GM10248 (cell line): ENCODE results near the gene PLCB3.

Experiments used
- CTCF ChIA-PET: fragments of 300-600 bp; sonication (Branson Sonifier 250); formaldehyde crosslinking; extraction: SDS; loops from one replicate; lab custom pipeline; 2021; ENCODE audit warnings: antibody characterized with exemption; lab: Yijun Ruan, JAX
- POLR2A ChIA-PET: fragments of 350-650 bp; sonication (Branson Sonifier 250); formaldehyde crosslinking; extraction: SDS; loops from one replicate; lab custom pipeline; 2020; ENCODE audit warnings: antibody characterized with exemption; lab: Yijun Ruan, JAX
- DNase-seq: peaks from one replicate; pipeline ENCODE4 v3.0.0; 2012; ENCODE audit errors: extremely low spot score
- TF ChIP-seq, protein P1 (sequence below): IDR thresholded peaks from 2 replicates; pipeline ENCODE4 v1.5.1; 2012; ENCODE audit warnings: mild to moderate bottlenecking, low read depth; ENCODE audit errors: extremely low read depth, missing control alignments, control extremely low read depth

The PLCB3 gene

DNA sequence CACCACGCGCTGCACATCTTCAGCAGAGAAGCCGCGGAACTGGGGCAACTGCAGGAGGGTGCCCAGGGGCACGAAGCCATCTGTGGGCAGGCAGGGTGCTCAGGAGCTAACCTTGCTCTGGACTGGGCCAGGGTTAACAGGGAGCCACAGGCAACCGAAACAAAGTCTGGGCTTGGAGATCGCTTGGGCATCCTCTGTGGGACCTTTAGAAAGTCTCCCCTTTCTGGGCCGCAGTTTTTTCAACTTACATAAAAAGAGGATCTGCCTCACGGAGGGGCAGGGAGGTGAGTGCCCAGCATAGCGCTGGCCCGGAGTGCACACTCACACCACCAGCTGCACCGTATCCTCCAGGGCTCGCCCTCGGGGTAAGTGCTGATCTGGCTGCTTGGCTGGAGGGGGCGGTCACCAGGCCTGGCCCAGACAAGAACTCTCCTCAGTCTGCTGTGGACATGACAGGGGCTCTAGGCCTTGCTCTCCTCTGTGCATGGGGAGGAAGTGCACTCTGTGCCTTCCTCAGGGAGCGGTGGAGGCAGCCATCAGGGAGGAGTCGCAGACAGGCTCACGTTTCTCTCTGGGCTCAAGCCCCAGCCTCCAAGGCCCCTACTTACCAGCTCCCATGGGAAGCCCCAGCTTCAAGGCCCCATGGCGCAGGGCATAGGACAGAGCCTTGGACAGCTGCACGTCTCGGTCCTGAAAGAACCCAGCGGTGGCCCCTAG lies 26.3 kb upstream of the PLCB3 start:
- POLR2A ChIA-PET = interaction anchor here (0.5 to 3.8 kb wide), 3 partner anchors 11 to 49 kb away, joined by 4 to 21 read pairs (median 6); partner anchors contain the start of gene FERMT3
- DNase-seq = no peak

DNA sequence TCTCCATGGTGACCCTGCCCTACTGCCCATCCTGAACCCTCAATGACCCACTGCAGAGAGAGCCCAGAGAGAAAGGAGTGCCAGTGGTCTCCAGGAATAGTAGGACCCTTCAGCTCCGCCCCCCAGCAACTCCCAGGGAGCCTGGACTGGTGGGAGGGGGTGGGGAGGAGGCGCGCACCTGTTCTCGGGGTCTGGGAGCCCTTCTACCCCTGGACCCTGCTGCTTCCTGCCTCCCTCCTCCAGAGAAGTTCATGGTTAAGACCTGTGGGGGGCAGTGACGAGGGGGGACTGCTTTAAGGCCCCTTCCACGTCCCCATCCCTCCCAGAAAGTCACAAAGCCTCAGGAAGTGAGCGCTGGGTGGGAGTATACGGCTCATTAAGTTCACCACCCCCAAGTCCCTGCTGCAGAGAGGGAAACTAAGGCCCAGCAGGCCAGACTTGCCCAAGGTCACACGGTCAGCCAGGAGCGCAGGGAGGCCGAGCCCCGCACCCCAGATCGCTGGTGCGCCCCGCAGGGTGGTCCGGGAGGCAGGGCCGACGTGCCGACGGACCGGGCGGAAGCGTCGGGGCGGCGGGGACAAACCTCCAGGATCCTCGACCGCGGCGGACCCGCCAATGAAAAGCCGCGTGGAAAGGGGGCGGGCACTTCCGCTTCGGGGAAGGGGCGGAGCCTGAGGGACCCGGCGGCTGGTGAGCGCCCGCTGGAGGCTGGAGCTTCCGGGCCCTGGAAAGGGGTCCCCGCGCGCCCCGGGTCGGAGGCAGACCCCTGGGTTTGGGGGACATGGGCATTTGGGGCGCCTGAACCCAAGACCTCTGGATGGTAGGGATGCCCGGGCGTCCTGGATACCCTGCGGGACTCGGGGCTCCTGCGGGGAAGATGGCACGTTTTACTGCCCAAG lies 25.5 kb upstream of the PLCB3 start, which contains the start of the genes NUDT22 and TRPT1:
TSS of gene NUDT22 (plus strand) at position 667 of the 899 bp plus-strand sequence. CDS start 379 bp downstream, outside the sequence.
TSS of gene TRPT1 (minus strand) at position 579 of the 899 bp plus-strand sequence. CDS start at position 253, 326 bp downstream.
- peak; percentile 93 for DNase-seq
- ChIA-PET CTCF (interaction anchor here (0.9 to 30.9 kb wide), 11 partner anchors 11 to 129 kb away, joined by 3 to 368 read pairs (median 5); partner anchors contain the start of genes FERMT3, FKBP2 and PLCB3), POLR2A (interaction anchor here (0.9 to 3.8 kb wide), 6 partner anchors 9 to 59 kb away, joined by 3 to 21 read pairs (median 6); partner anchors contain the start of genes BAD, FERMT3 and FKBP2)
- TF ChIP-seq, protein P1, sequence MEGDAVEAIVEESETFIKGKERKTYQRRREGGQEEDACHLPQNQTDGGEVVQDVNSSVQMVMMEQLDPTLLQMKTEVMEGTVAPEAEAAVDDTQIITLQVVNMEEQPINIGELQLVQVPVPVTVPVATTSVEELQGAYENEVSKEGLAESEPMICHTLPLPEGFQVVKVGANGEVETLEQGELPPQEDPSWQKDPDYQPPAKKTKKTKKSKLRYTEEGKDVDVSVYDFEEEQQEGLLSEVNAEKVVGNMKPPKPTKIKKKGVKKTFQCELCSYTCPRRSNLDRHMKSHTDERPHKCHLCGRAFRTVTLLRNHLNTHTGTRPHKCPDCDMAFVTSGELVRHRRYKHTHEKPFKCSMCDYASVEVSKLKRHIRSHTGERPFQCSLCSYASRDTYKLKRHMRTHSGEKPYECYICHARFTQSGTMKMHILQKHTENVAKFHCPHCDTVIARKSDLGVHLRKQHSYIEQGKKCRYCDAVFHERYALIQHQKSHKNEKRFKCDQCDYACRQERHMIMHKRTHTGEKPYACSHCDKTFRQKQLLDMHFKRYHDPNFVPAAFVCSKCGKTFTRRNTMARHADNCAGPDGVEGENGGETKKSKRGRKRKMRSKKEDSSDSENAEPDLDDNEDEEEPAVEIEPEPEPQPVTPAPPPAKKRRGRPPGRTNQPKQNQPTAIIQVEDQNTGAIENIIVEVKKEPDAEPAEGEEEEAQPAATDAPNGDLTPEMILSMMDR = peak; percentile 22

More for the DNA sequence above, 26.3 kb upstream of the PLCB3 start:
- TF ChIP-seq, protein P1 = no peak
- CTCF ChIA-PET = interaction anchor here (1.1 to 30.9 kb wide), 4 partner anchors 12 to 28 kb away, joined by 3 to 368 read pairs (median 10); partner anchors contain the start of gene FERMT3

DNA sequence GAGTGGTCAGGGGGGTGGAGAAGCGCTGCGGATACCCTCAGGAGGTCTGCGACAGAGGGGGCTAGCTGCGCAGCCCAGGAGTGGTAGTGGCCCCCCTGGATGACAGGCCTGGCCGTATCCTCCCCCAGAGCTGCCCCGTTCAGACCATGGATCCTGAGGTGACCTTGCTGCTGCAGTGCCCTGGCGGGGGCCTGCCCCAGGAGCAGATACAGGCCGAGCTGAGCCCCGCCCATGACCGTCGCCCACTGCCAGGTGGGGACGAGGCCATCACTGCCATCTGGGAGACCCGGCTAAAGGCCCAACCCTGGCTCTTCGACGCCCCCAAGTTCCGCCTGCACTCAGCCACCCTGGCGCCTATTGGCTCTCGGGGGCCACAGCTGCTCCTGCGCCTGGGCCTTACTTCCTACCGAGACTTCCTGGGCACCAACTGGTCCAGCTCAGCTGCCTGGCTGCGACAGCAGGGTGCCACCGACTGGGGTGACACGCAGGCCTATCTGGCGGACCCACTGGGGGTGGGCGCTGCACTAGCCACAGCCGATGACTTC lies 24.8 kb upstream of the PLCB3 start:
- peak; percentile 81 for DNase-seq

GRCh38 chr11:64227405-64227956 lies 23.8 kb upstream of the PLCB3 start:
- ChIA-PET POLR2A (interaction anchor here (0.5 to 3.8 kb wide), 5 partner anchors 14 to 1661 kb away, joined by 3 to 21 read pairs (median 7); partner anchors contain the start of genes FERMT3, FIBP and FKBP2), CTCF (interaction anchor here (1.1 to 30.9 kb wide), 8 partner anchors 9 to 76 kb away, joined by 3 to 368 read pairs (median 5); partner anchors contain the start of genes CATSPERZ, FERMT3, PLCB3 and PPP1R14B)
- TF ChIP-seq, protein P1 = no peak

More for the DNA sequence above, 24.8 kb upstream of the PLCB3 start:
- TF ChIP-seq, protein P1 = no peak
- POLR2A ChIA-PET = interaction anchor here (0.5 to 3.8 kb wide), 7 partner anchors 10 to 1662 kb away, joined by 3 to 21 read pairs (median 5); partner anchors contain the start of genes BAD, FERMT3, FIBP and FKBP2
- CTCF ChIA-PET = interaction anchor here (0.9 to 30.9 kb wide), 13 partner anchors 10 to 243 kb away, joined by 3 to 368 read pairs (median 5); partner anchors contain the start of genes CATSPERZ, FERMT3, FKBP2 and PLCB3

GRCh38 chr11:64229090-64229743 lies 22.1 kb upstream of the PLCB3 start:
- DNase-seq = no peak
- TF ChIP-seq, protein P1 = no peak
- CTCF ChIA-PET = interaction anchor here (1.1 to 30.9 kb wide), 3 partner anchors 19 to 75 kb away, joined by 3 to 368 read pairs (median 4); partner anchors contain the start of genes FERMT3 and PLCB3
- POLR2A ChIA-PET = no interaction called here

More at GRCh38 chr11:64227405-64227956, 23.8 kb upstream of the PLCB3 start:
- DNase-seq = no peak
